Heart right ventricle (tissue), 16 donors: Measurements from ENCODE around the gene FAM83F. TPM values are rescaled to one million over a fixed set of nuclear protein-coding genes. Genes with fewer than 3 reads are reported as not detected.

Experiments
- ATAC-seq, 8 donors: fragments of 200-7000 bp; cut with Tn5 transposase; one replicate each; pipeline ENCODE4 v1.9.1; 2020; ENCODE audit warnings: mild to moderate bottlenecking in 8 of 8, moderate library complexity in 8 of 8, moderate number of reproducible peaks in 1 of 8
- DNase-seq, 2 donors: peaks; one replicate each; pipeline ENCODE4 v3.0.0-alpha.2; 2020
- H3K27ac ChIP-seq, 10 donors: fragments of 200-600 bp; sonication (generic) in 2 of 10; one replicate each; pipeline versions ENCODE4 v1.5.0 to v1.8.0; 2020 to 2022; ENCODE audit warnings: mild to moderate bottlenecking in 3 of 10
- H3K27me3 ChIP-seq, 7 donors: fragments of 200-600 bp; one replicate each; pipeline ENCODE4 v1.8.0; 2021 to 2022; ENCODE audit warnings: mild to moderate bottlenecking in 2 of 7
- H3K36me3 ChIP-seq, 9 donors: fragments of 200-600 bp; sonication (generic) in 1 of 9; one replicate each; pipeline versions ENCODE4 v1.5.0 to v1.8.0; 2020 to 2022; ENCODE audit warnings: mild to moderate bottlenecking in 2 of 9
- H3K4me1 ChIP-seq, 9 donors: fragments of 200-600 bp; sonication (generic) in 1 of 9; one replicate each; pipeline versions ENCODE4 v1.5.0 to v1.8.0; 2020 to 2022; ENCODE audit warnings: mild to moderate bottlenecking in 4 of 9
- H3K4me3 ChIP-seq, 10 donors: fragments of 200-600 bp; sonication (generic) in 2 of 10; one replicate each; pipeline versions ENCODE4 v1.5.0 to v1.8.0; 2020 to 2022; ENCODE audit warnings: mild to moderate bottlenecking in 7 of 10, moderate library complexity in 2 of 10
- H3K9me3 ChIP-seq, 11 donors: fragments of 200-600 bp in 10 of 11; sonication (generic) in 2 of 11; one replicate each; pipeline versions ENCODE4 v1.5.0 to v1.8.0; 2013 to 2022; ENCODE audit warnings: mild to moderate bottlenecking in 2 of 11, control low read depth in 1 of 11, moderate library complexity in 1 of 11
- CTCF ChIP-seq, 9 donors: fragments of 200-600 bp; sonication (generic) in 2 of 9; IDR thresholded peaks; one replicate each; pipeline versions ENCODE4 v1.5.0 to v1.8.0; 2021 to 2022; ENCODE audit warnings: antibody characterized with exemption in 9 of 9, mild to moderate bottlenecking in 5 of 9, moderate library complexity in 1 of 9
- WGBS, 2 donors: extraction: QIAGEN DNeasy Blood & Tissue Kit; methylation state at CpG; one replicate each; pipeline ENCODE4 v1.1.7; 2013; ENCODE audit warnings: inconsistent platforms in 1 of 2; 5-methylcytosine and 5-hydroxymethylcytosine counted together
- intact Hi-C, 10 donors: fragments of 100-400 bp; cut with DNase I; formaldehyde crosslinking; loops; one replicate each; pipeline versions ENCODE4 v1.11.1 to v1.14.2; 2022
- polyA plus RNA-seq, 2 donors: library from polyadenylated mRNA; stranded (reverse); fragments of 200-250 nt; gene quantifications; one replicate each; pipeline ENCODE4 v1.2.3, GENCODE V29; 2013
- total RNA-seq, 10 donors: library from RNA; stranded (reverse); fragmentation: NEBNext Ultra II Directional in 3 of 10; extraction: Animal tissue kit (Norgen Biotek cat#: 25700) in 3 of 10; gene quantifications; one replicate each; pipeline versions ENCODE4 v1.2.1 to v1.2.4, GENCODE V29; 2021 to 2023
- donor health status: Arrhythmogenic right ventricular cardiomyopathy.
- donor health status: ischemic (EF 13 %, LVEDD 7.1; RV severe dilation, severe dysfunction).
- donor health status: healthy with polysubstance abuse.
- donor health status: DM: no; HTN: yes; CAD: no.
- donor health status: DM: no; HTN: no; CAD: no.
- donor health status: ischemic (EF 25% LVEDD 6.9; RV normal size, moderate dysfunction).
- donor health status: ischemic (EF 25% LVEDD 5.7; RV mildly dilated, moderate dysfunction).
- donor health status: healthy.
- donor health status: DM: yes; HTN: yes; CAD: no.
- donor health status: Ischemic cardiomyopathy.
- donor health status: ischemic (EF 35%, LVEDD 5.7; RV mildly dilated, moderate dysfunction).
- donor health status: nonischemic (EF 11% LVEDD 7.7; RV severe dilation, severe dysfunction).
- donor health status: DM: yes; HTN: yes; CAD: no.
- donor health status: PGD.
- donor health status: ischemic (EF 29% LVEDD 5.4; RV normal size, mild dysfunction).
- donor health status: nonischemic (EF 23%, LVEDD 6.1; RV moderate dilation, normal function).

The FAM83F gene
- total and polyA plus RNA-seq, 12 donors, result 1.1 to 9.7 (median 2.3) TPM

- H3K4me3 ChIP-seq, result peak overlapping the region in 8 of 10 donors; percentile 11 to 36 (median 26)
- no peak for ATAC-seq
- DNase-seq, result no peak
- intact Hi-C loops, result no loop called here
- H3K27ac ChIP-seq, result peak overlapping the region in 3 of 10 donors; percentile 26 to 40 (median 36)
- no peaks in the 10 kb centered on the region for H3K36me3 ChIP-seq
- 69 to 72% methylated on average over 35 of the region's 35 CpGs for WGBS, 2 donors
- H3K27me3 ChIP-seq, result peaks cover 0 to 61% (median 36%) of the 10 kb centered on the region in 7 donors
- H3K4me1 ChIP-seq, result peaks cover 0 to 47% (median 16%) of the 10 kb centered on the region in 9 donors
- H3K9me3 ChIP-seq, result no peaks in the 10 kb centered on the region
- no peak for TF ChIP-seq CTCF (IDR thresholded peaks at IDR 0.05)
These were observed 869 bp downstream of the FAM83F start for GRCh38 chr22:39995393-39996252.

- intact Hi-C loops, result no loop called here
- DNase-seq, result no peak
- no peak for TF ChIP-seq CTCF (IDR thresholded peaks at IDR 0.05)
- no peaks in the 10 kb centered on the region for H3K36me3 ChIP-seq
- H3K27me3 ChIP-seq, result peaks cover 0 to 59% (median 34%) of the 10 kb centered on the region in 7 donors
- no peak for ATAC-seq
- H3K4me1 ChIP-seq, result peaks cover 0 to 39% (median 16%) of the 10 kb centered on the region in 9 donors
- 78 to 86% methylated on average over 3 of the region's 3 CpGs for WGBS, 2 donors
- no peak overlapping the region for H3K4me3 ChIP-seq
- no peaks in the 10 kb centered on the region for H3K9me3 ChIP-seq
- H3K27ac ChIP-seq, result no peak overlapping the region
These were observed 2.0 kb downstream of the FAM83F start for GRCh38 chr22:39996732-39997131.

DNA sequence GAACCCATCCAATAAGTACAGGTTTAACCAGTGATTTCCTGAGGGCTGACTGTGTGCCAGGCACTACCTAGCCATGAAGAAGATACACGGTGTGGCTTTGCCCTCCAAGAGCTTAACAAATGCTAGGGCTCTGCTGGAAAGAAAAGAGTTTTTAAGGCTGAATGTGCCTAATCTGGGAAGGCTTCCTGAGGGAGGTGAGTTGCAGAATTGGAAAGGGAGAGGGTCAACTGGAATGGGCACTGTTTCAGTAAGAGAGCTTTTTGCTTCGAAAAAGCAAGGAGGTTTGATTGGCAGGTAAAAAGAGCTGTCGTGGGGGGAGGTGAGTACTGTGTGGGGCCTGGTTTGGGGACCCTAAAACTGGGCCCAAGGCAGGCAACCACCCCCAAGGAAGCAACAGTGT, 2.7 kb downstream of the FAM83F start:
- whole genome bisulfite sequencing, 2 donors, result 80 to 86% methylated on average over 3 of the region's 3 CpGs
- no peak overlapping the region for H3K27ac ChIP-seq

More for the DNA sequence above, 2.7 kb downstream of the FAM83F start:
- Histone ChIP-seq H3K9me3 (no peaks in the 10 kb centered on the region), H3K4me1 (peaks cover 0 to 32% (median 15%) of the 10 kb centered on the region in 9 donors), H3K36me3 (no peaks in the 10 kb centered on the region), H3K4me3 (no peak overlapping the region), H3K27me3 (peaks cover 0 to 52% (median 30%) of the 10 kb centered on the region in 7 donors)
- no peak for DNase-seq
- no peak for ATAC-seq
- TF ChIP-seq CTCF (IDR thresholded peaks at IDR 0.05), result no peak
- intact Hi-C loops, result no loop called here
